HepG2 (cell line): ENCODE data around the gene CUL1. TPM values are rescaled to one million over a fixed set of nuclear protein-coding genes. Genes with fewer than 3 reads are reported as not detected.

Source experiments
- ADNP ChIP-seq: sonication (generic); formaldehyde crosslinking; IDR thresholded peaks from 2 replicates; pipeline ENCODE4 v1.4.0; 2020; ENCODE audit warnings: missing genetic modification reagents
- CCAR2 ChIP-seq: fragments of 200-400 bp; formaldehyde crosslinking; optimal IDR thresholded peaks from 2 replicates; pipeline ENCODE3; 2018; ENCODE audit warnings: low read depth, mild to moderate bottlenecking, low read length, moderate library complexity
- KMT2A ChIP-seq: sonication (generic); formaldehyde crosslinking; IDR thresholded peaks from 2 replicates; pipeline ENCODE4 v1.4.0; 2020; ENCODE audit warnings: missing genetic modification reagents
- XRCC5 ChIP-seq: fragments of 200-400 bp; formaldehyde crosslinking; optimal IDR thresholded peaks from 2 replicates; pipeline ENCODE3; 2017; ENCODE audit warnings: mild to moderate bottlenecking, low read length
- YEATS2 ChIP-seq: sonication (generic); formaldehyde crosslinking; IDR thresholded peaks from 2 replicates; pipeline ENCODE4 v1.4.0; 2020; ENCODE audit warnings: missing genetic modification reagents, borderline replicate concordance
- ZFP90 ChIP-seq: sonication (generic); formaldehyde crosslinking; IDR thresholded peaks from 2 replicates; pipeline ENCODE4 v1.8.0; 2022; ENCODE audit warnings: missing genetic modification reagents, mild to moderate bottlenecking, inconsistent platforms, borderline replicate concordance
- ZIK1 ChIP-seq: sonication (generic); formaldehyde crosslinking; IDR thresholded peaks from 2 replicates; pipeline ENCODE4 v1.5.0; 2020; ENCODE audit warnings: mild to moderate bottlenecking, low read depth, missing genetic modification reagents, borderline replicate concordance
- ZNF609 ChIP-seq: sonication (generic); formaldehyde crosslinking; IDR thresholded peaks from 2 replicates; pipeline ENCODE4 v1.4.0; 2020; ENCODE audit warnings: mild to moderate bottlenecking, missing genetic modification reagents, borderline replicate concordance
- polyA plus RNA-seq, 8 experiments: library from polyadenylated mRNA; depleted of rRNA in 3 of 8; stranded (reverse) in 7 of 8; unstranded in 1 of 8; fragments of >200 nt; fragmentation: Illumina TruSeq in 4 of 8; extraction: Trizol in 4 of 8; gene quantifications; 2 replicates each; pipeline versions ENCODE4 v1.2.1 to v1.2.3, GENCODE V29; 2011 to 2016; ENCODE audit warnings: low read depth in 4 of 8, missing spikeins in 1 of 8, mixed read lengths in 1 of 8; ENCODE audit not compliant: insufficient read depth in 1 of 8
- total RNA-seq, 5 experiments: library from RNA; depleted of rRNA; stranded (reverse); fragments of >200 nt; fragmentation: Illumina TruSeq; extraction: Trizol; gene quantifications; 2 replicates each; pipeline ENCODE4 v1.2.3, GENCODE V29; 2016; ENCODE audit warnings: low read depth in 1 of 5
- TF ChIP-seq, protein P1 (sequence below): sonication (generic); formaldehyde crosslinking; IDR thresholded peaks from 2 replicates; pipeline ENCODE4 v1.4.0; 2020; ENCODE audit warnings: low read depth, missing genetic modification reagents

Gene CUL1
- total and polyA plus RNA-seq, 2 of the 13 experiments (the other 11 are each of a cell fraction or from before 2014, with no cell fraction given) = 30.1 to 45.9 TPM

DNA sequence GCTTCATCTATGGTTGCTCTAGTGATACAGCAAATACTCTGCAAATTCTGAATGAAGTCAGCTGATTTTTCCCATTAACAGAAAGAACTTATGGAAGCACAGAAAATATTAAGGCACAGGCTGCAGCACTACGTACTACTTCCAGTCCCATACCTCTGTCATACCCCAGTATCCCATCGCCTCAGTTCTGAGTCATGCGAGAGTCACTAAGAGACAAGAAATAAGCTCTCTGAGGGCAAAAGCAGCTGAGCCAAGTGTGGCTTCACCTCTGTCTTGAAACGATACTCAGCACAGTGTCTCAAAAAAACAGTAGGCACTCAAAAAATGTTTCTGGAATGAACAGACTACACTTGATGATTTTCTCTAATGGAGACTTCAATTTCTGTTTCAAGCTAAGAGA is 137.2 kb downstream of the CUL1 start (continued):
- TF ChIP-seq, protein P1, sequence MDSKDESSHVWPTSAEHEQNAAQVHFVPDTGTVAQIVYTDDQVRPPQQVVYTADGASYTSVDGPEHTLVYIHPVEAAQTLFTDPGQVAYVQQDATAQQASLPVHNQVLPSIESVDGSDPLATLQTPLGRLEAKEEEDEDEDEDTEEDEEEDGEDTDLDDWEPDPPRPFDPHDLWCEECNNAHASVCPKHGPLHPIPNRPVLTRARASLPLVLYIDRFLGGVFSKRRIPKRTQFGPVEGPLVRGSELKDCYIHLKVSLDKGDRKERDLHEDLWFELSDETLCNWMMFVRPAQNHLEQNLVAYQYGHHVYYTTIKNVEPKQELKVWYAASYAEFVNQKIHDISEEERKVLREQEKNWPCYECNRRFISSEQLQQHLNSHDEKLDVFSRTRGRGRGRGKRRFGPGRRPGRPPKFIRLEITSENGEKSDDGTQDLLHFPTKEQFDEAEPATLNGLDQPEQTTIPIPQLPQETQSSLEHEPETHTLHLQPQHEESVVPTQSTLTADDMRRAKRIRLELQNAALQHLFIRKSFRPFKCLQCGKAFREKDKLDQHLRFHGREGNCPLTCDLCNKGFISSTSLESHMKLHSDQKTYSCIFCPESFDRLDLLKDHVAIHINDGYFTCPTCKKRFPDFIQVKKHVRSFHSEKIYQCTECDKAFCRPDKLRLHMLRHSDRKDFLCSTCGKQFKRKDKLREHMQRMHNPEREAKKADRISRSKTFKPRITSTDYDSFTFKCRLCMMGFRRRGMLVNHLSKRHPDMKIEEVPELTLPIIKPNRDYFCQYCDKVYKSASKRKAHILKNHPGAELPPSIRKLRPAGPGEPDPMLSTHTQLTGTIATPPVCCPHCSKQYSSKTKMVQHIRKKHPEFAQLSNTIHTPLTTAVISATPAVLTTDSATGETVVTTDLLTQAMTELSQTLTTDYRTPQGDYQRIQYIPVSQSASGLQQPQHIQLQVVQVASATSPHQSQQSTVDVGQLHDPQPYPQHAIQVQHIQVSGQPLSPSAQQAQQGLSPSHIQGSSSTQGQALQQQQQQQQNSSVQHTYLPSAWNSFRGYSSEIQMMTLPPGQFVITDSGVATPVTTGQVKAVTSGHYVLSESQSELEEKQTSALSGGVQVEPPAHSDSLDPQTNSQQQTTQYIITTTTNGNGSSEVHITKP (CRISPR knock-in tag) = no peak
- no peak for TF ChIP-seq ZNF609 (CRISPR knock-in tag)
- no peak for TF ChIP-seq ZFP90 (CRISPR knock-in tag)
- TF ChIP-seq ADNP (CRISPR knock-in tag) = no peak
- no peak for TF ChIP-seq CCAR2
- no peak for TF ChIP-seq XRCC5
- no peak for TF ChIP-seq ZIK1
- TF ChIP-seq YEATS2 = no peak
- no peak for TF ChIP-seq KMT2A (CRISPR knock-in tag)
